Fibroblast of lung (primary cell): Measurements from ENCODE around the gene UBA3. TPM values are rescaled to one million over a fixed set of nuclear protein-coding genes. Genes with fewer than 3 reads are reported as not detected.

Experiments
- DNase-seq, 2 donors: peaks; one replicate each; pipeline versions ENCODE4 v3.0.0 to v3.0.0-alpha.2; 2010; ENCODE audit warnings: low read depth in 2 of 2
- H2AFZ ChIP-seq: 2 replicates; pipeline ENCODE4 v1.5.1; 2012; ENCODE audit warnings: low read length, control low read depth, inconsistent platforms
- H3K27ac ChIP-seq: 2 replicates; pipeline ENCODE4 v1.5.1; 2011; ENCODE audit warnings: low read length, control low read depth; ENCODE audit not compliant: insufficient read depth
- H3K27me3 ChIP-seq: 2 replicates; pipeline ENCODE4 v1.5.1; 2011; ENCODE audit warnings: mild to moderate bottlenecking, low read length; ENCODE audit not compliant: control insufficient read depth, insufficient read depth
- H3K36me3 ChIP-seq: 2 replicates; pipeline ENCODE4 v1.5.1; 2011; ENCODE audit warnings: low read length; ENCODE audit not compliant: control insufficient read depth, insufficient read depth
- H3K4me1 ChIP-seq: 2 replicates; pipeline ENCODE4 v1.5.1; 2011; ENCODE audit warnings: low read length; ENCODE audit not compliant: control insufficient read depth, insufficient read depth; ENCODE audit errors: extremely low read depth
- H3K4me2 ChIP-seq: 2 replicates; pipeline ENCODE4 v1.5.1; 2011; ENCODE audit warnings: low read length, control low read depth; ENCODE audit not compliant: insufficient read depth; ENCODE audit errors: extremely low read depth
- H3K4me3 ChIP-seq, 4 experiments: fragments of 200-600 bp in 1 of 4; sonication (generic) in 1 of 4; replicated peaks in 1 of 4; 2 replicates each; pipeline ENCODE4 v1.5.1; 2011 to 2016; ENCODE audit warnings: low read length in 4 of 4, low read depth in 3 of 4, mild to moderate bottlenecking in 3 of 4, control low read depth in 2 of 4, inconsistent platforms in 1 of 4, mixed read lengths in 1 of 4; ENCODE audit not compliant: insufficient read depth in 1 of 4; ENCODE audit errors: control extremely low read depth in 1 of 4
- H3K79me2 ChIP-seq: 2 replicates; pipeline ENCODE4 v1.5.1; 2012; ENCODE audit warnings: mild to moderate bottlenecking, low read length, inconsistent platforms; ENCODE audit not compliant: control insufficient read depth, insufficient read depth
- H3K9ac ChIP-seq: 2 replicates; pipeline ENCODE4 v1.5.1; 2011; ENCODE audit warnings: mild to moderate bottlenecking, low read length, control low read depth; ENCODE audit not compliant: insufficient read depth
- H3K9me3 ChIP-seq: 2 replicates; pipeline ENCODE4 v1.5.1; 2012; ENCODE audit warnings: low read depth, low read length; ENCODE audit not compliant: control insufficient read depth, insufficient read depth
- H4K20me1 ChIP-seq: 2 replicates; pipeline ENCODE4 v1.5.1; 2011; ENCODE audit warnings: low read length; ENCODE audit not compliant: control insufficient read depth, insufficient read depth; ENCODE audit errors: extremely low read depth
- EZH2 ChIP-seq: IDR thresholded peaks from 2 replicates; pipeline ENCODE4 v1.5.1; 2012; ENCODE audit warnings: low read length, control low read depth, mild to moderate bottlenecking; ENCODE audit errors: missing control alignments
- polyA plus RNA-seq, 2 donors: library from polyadenylated mRNA; depleted of rRNA in 1 of 2; stranded (reverse) in 1 of 2; unstranded in 1 of 2; fragments of >200 nt; gene quantifications; 2 replicates each; pipeline ENCODE4 v1.2.1, GENCODE V29; 2011 to 2012; ENCODE audit warnings: missing spikeins in 1 of 2
- total RNA-seq: library from RNA; depleted of rRNA; stranded (reverse); fragments of >200 nt; gene quantifications from 2 replicates; pipeline ENCODE4 v1.2.1, GENCODE V29; 2014
- TF ChIP-seq, protein P1 (sequence below), 2 donors: IDR thresholded peaks in 1 of 2; conservative IDR thresholded peaks in 1 of 2; 1 replicate in 1 of 2; 2 replicates in 1 of 2; pipeline ENCODE4 v1.5.1; 2011 to 2012; ENCODE audit warnings: low read length in 2 of 2, control low read depth in 1 of 2, inconsistent platforms in 1 of 2, low read depth in 1 of 2, mild to moderate bottlenecking in 1 of 2

Gene UBA3
- total and polyA plus RNA-seq, 2 donors (not counting 1 experiment from before 2014, with no cell fraction given) = 93.3 to 95.4 TPM

DNA sequence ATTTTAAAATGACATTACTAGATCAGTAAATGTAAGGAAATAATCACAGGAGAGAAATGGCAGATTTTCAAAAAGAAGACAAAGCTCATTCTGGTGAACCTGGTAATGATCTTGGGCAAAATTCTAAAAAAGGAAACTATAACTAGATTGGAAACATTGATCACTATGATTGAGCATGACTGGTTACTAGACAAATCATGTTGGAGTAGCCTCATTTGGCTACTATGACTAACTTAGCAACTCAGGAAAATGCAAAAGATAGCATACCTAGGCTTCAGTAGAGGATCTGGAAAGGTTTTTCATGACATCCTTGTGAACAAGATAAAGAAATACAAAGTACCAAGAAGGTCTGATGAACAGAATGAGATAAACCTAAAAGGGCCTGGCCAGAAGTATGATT lies 20.5 kb downstream of the UBA3 start:
- no peaks in the 10 kb centered on the region for H3K9me3 ChIP-seq
- H3K79me2 ChIP-seq = no peaks in the 10 kb centered on the region
- no peaks in the 10 kb centered on the region for H3K27me3 ChIP-seq
- H2AFZ ChIP-seq = no peak overlapping the region
- H4K20me1 ChIP-seq = no peaks in the 10 kb centered on the region
- no peak overlapping the region for H3K4me3 ChIP-seq
- H3K4me2 ChIP-seq = no peak overlapping the region
- TF ChIP-seq EZH2 = no peak
- TF ChIP-seq, protein P1, sequence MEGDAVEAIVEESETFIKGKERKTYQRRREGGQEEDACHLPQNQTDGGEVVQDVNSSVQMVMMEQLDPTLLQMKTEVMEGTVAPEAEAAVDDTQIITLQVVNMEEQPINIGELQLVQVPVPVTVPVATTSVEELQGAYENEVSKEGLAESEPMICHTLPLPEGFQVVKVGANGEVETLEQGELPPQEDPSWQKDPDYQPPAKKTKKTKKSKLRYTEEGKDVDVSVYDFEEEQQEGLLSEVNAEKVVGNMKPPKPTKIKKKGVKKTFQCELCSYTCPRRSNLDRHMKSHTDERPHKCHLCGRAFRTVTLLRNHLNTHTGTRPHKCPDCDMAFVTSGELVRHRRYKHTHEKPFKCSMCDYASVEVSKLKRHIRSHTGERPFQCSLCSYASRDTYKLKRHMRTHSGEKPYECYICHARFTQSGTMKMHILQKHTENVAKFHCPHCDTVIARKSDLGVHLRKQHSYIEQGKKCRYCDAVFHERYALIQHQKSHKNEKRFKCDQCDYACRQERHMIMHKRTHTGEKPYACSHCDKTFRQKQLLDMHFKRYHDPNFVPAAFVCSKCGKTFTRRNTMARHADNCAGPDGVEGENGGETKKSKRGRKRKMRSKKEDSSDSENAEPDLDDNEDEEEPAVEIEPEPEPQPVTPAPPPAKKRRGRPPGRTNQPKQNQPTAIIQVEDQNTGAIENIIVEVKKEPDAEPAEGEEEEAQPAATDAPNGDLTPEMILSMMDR (conservative IDR thresholded peaks at IDR 0.05 in 1 of 2, IDR thresholded peaks at IDR 0.05 in 1 of 2; ENCODE audit: low read depth in 1 of 2, low read length in 2 of 2) = no peak
- no peak overlapping the region for H3K9ac ChIP-seq
- no peak overlapping the region for H3K27ac ChIP-seq
- no peaks in the 10 kb centered on the region for H3K4me1 ChIP-seq
- H3K36me3 ChIP-seq = peaks cover 5% of the 10 kb centered on the region
- no peak for DNase-seq

DNA sequence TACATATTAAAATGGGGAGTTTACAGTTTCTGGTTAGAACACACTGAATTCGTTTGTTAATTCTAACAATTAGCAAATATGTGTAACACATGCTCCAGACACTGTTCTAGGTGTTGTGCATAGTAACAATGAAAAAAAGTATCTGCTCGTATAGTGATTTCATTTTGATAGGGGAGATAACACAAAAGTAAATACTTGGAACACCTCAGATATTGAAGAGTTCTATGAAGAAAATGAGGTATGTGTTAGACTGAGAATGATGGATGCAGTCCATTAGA lies 21.3 kb downstream of the UBA3 start:
- Histone ChIP-seq H2AFZ (no peak overlapping the region), H3K36me3 (peaks cover 5% of the 10 kb centered on the region), H3K4me2 (no peak overlapping the region), H3K9ac (no peak overlapping the region), H3K4me1 (no peaks in the 10 kb centered on the region), H3K27ac (no peak overlapping the region), H3K4me3 (no peak overlapping the region), H4K20me1 (no peaks in the 10 kb centered on the region), H3K27me3 (no peaks in the 10 kb centered on the region), H3K79me2 (no peaks in the 10 kb centered on the region), H3K9me3 (no peaks in the 10 kb centered on the region)
- no peak for TF ChIP-seq EZH2
- TF ChIP-seq, protein P1 (conservative IDR thresholded peaks at IDR 0.05 in 1 of 2, IDR thresholded peaks at IDR 0.05 in 1 of 2; ENCODE audit: low read depth in 1 of 2, low read length in 2 of 2) = no peak
- DNase-seq = no peak

DNA sequence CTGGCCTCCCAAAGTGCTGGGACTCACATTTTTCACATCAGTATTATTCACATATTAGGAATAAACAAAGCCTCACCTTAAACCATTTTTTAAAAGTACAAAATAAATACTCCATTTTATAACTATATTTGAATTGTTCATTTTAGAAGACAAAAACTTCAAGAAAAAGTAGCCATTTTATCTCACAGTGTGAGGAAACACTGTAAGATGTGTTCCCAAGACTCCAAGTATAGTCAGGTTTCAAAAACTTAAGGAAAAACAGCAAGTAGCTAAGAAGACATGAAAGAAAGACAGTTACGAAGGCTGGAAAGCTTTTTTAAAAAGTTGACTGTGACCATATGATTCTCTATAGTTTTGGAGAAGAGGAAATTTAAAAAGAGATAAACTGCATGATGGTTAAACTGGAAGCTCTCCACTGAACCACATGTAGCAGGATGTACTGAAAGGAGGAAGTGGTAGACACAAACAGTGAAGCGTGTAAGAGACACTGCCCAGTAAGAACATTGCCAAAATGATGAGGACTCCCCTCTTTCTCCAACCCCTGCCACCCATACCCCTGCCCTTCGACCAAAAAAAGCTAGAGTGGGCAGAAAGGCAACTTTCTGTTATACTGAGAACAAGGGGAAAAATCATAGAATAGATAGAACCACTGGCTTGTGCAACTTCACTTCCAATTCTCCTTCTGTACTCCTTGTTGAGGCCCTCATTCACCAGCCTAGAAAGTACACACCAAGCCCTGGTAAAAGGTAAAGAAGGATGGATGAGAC lies 21.8 kb downstream of the UBA3 start:
- H3K27me3 ChIP-seq = no peaks in the 10 kb centered on the region
- H3K27ac ChIP-seq = no peak overlapping the region
- H2AFZ ChIP-seq = no peak overlapping the region
- no peak for TF ChIP-seq EZH2
- TF ChIP-seq, protein P1 (conservative IDR thresholded peaks at IDR 0.05 in 1 of 2, IDR thresholded peaks at IDR 0.05 in 1 of 2; ENCODE audit: low read depth in 1 of 2, low read length in 2 of 2) = no peak
- DNase-seq = no peak
- H3K79me2 ChIP-seq = no peaks in the 10 kb centered on the region
- no peaks in the 10 kb centered on the region for H4K20me1 ChIP-seq
- no peak overlapping the region for H3K4me3 ChIP-seq
- no peak overlapping the region for H3K4me2 ChIP-seq
- H3K36me3 ChIP-seq = peaks cover 5% of the 10 kb centered on the region
- H3K4me1 ChIP-seq = no peaks in the 10 kb centered on the region
- no peaks in the 10 kb centered on the region for H3K9me3 ChIP-seq
- no peak overlapping the region for H3K9ac ChIP-seq
